ENCODE data around the gene TMEM170B. TPM values are rescaled to one million over a fixed set of nuclear protein-coding genes. Genes with fewer than 3 reads are reported as not detected.

Gene TMEM170B
- total RNA-seq, 1 donor from 2014 or later: 6.1 TPM

- H3K36me3 Mint-ChIP-seq: no peaks in the 10 kb centered on the region
- TF ChIP-seq CTCF (IDR thresholded peaks at IDR 0.05; ENCODE audit: unreplicated experiment): no peak
- no peak for DNase-seq (ENCODE audit: low spot score in 2 of 2, unreplicated experiment in 2 of 2)
- peaks cover 4% of the 10 kb centered on the region for H3K9me3 Mint-ChIP-seq
- no peak overlapping the region for H3K4me3 Mint-ChIP-seq
- H3K27me3 Mint-ChIP-seq (ENCODE audit: low read depth): no peaks in the 10 kb centered on the region
- H3K27ac Mint-ChIP-seq: no peak overlapping the region
- H3K4me1 Mint-ChIP-seq: peaks cover 27% of the 10 kb centered on the region
These were observed 42.6 kb upstream of the TMEM170B start for GRCh38 chr6:11494786-11495564.

GRCh38 chr6:11495565-11496145 lies 41.9 kb upstream of the TMEM170B start:
- Mint-ChIP-seq H3K27ac (no peak overlapping the region), H3K36me3 (no peaks in the 10 kb centered on the region), H3K4me1 (peaks cover 27% of the 10 kb centered on the region), H3K27me3 (ENCODE audit: low read depth) (no peaks in the 10 kb centered on the region), H3K4me3 (no peak overlapping the region), H3K9me3 (peaks cover 4% of the 10 kb centered on the region)
- DNase-seq (ENCODE audit: low spot score in 2 of 2, unreplicated experiment in 2 of 2): no peak
- no peak for TF ChIP-seq CTCF (IDR thresholded peaks at IDR 0.05; ENCODE audit: unreplicated experiment)

GRCh38 chr6:11496152-11497060 lies 41.1 kb upstream of the TMEM170B start:
- peak overlapping the region; percentile 3 for H3K4me3 Mint-ChIP-seq
- H3K27me3 Mint-ChIP-seq (ENCODE audit: low read depth): no peaks in the 10 kb centered on the region
- H3K36me3 Mint-ChIP-seq: no peaks in the 10 kb centered on the region
- peak in 1 of 2 experiments; percentile 74 for DNase-seq (ENCODE audit: low spot score in 2 of 2, unreplicated experiment in 2 of 2)
- peak; percentile 89 for TF ChIP-seq CTCF (IDR thresholded peaks at IDR 0.05; ENCODE audit: unreplicated experiment)
- H3K4me1 Mint-ChIP-seq: peaks cover 27% of the 10 kb centered on the region
- peak overlapping the region; percentile 75 for H3K27ac Mint-ChIP-seq
- H3K9me3 Mint-ChIP-seq: peaks cover 8% of the 10 kb centered on the region

- no peak for TF ChIP-seq CTCF (IDR thresholded peaks at IDR 0.05; ENCODE audit: unreplicated experiment)
- no peaks in the 10 kb centered on the region for H3K36me3 Mint-ChIP-seq
- H3K9me3 Mint-ChIP-seq: peaks cover 8% of the 10 kb centered on the region
- peaks cover 27% of the 10 kb centered on the region for H3K4me1 Mint-ChIP-seq
- H3K4me3 Mint-ChIP-seq: no peak overlapping the region
- peak overlapping the region; percentile 75 for H3K27ac Mint-ChIP-seq
- H3K27me3 Mint-ChIP-seq (ENCODE audit: low read depth): no peaks in the 10 kb centered on the region
- DNase-seq (ENCODE audit: low spot score in 2 of 2, unreplicated experiment in 2 of 2): no peak
These were observed 40.4 kb upstream of the TMEM170B start for GRCh38 chr6:11497107-11497506.

GRCh38 chr6:11497881-11498280 lies 39.7 kb upstream of the TMEM170B start:
- TF ChIP-seq CTCF (IDR thresholded peaks at IDR 0.05; ENCODE audit: unreplicated experiment): no peak
- no peaks in the 10 kb centered on the region for H3K36me3 Mint-ChIP-seq
- peaks cover 27% of the 10 kb centered on the region for H3K4me1 Mint-ChIP-seq
- no peak overlapping the region for H3K27ac Mint-ChIP-seq
- H3K4me3 Mint-ChIP-seq: no peak overlapping the region
- no peaks in the 10 kb centered on the region for H3K27me3 Mint-ChIP-seq (ENCODE audit: low read depth)
- no peak for DNase-seq (ENCODE audit: low spot score in 2 of 2, unreplicated experiment in 2 of 2)
- peaks cover 8% of the 10 kb centered on the region for H3K9me3 Mint-ChIP-seq

Measured in mesothelial cell of epicardium (in vitro differentiated cells).